OCI-LY3 (cell line): ENCODE data around the gene SRSF4.

Experiments
- H2AFZ ChIP-seq: fragments of 200-600, 300-600 bp; shearing (Covaris generic); 2 replicates; pipeline ENCODE4 v1.6.0; 2014; ENCODE audit warnings: antibody characterized with exemption, low read depth, low read length
- H3K27ac ChIP-seq: fragments of 200-600, 300-600 bp; sonication (generic); 2 replicates; pipeline ENCODE4 v1.5.1; 2014; ENCODE audit warnings: mild to moderate bottlenecking, low read length, moderate library complexity, mixed read lengths
- H3K27me3 ChIP-seq: fragments of 200-600, 300-600 bp; sonication (generic); 2 replicates; pipeline ENCODE4 v1.6.1; 2014; ENCODE audit warnings: low read depth, low read length, mixed read lengths
- H3K36me3 ChIP-seq: fragments of 200-600, 300-600 bp; sonication (generic); replicated peaks from 2 replicates; pipeline ENCODE3; 2014; ENCODE audit warnings: low read depth, low read length, mixed read lengths
- H3K4me1 ChIP-seq: fragments of 300-600, 200-600 bp; sonication (generic); 2 replicates; pipeline ENCODE4 v1.6.1; 2014; ENCODE audit warnings: low read length, mixed read lengths
- H3K4me2 ChIP-seq: fragments of 200-600, 300-600 bp; sonication (generic); 2 replicates; pipeline ENCODE4 v1.6.1; 2014; ENCODE audit warnings: low read length, mixed read lengths
- H3K4me3 ChIP-seq: fragments of 300-600, 200-600 bp; sonication (generic); 2 replicates; pipeline ENCODE4 v1.5.1; 2014; ENCODE audit warnings: antibody characterized with exemption, mild to moderate bottlenecking, low read length, moderate library complexity
- H3K79me2 ChIP-seq: fragments of 300-600, 200-600 bp; shearing (Covaris generic); 2 replicates; pipeline ENCODE4 v1.6.1; 2014; ENCODE audit warnings: mild to moderate bottlenecking, low read length, mixed read lengths
- H3K9ac ChIP-seq: fragments of 300-600, 200-600 bp; shearing (Covaris generic); 2 replicates; pipeline ENCODE4 v1.6.0; 2014; ENCODE audit warnings: mild to moderate bottlenecking, low read length, moderate library complexity
- H3K9me3 ChIP-seq: fragments of 200-600, 300-600 bp; shearing (Covaris generic); 2 replicates; pipeline ENCODE4 v1.6.1; 2014; ENCODE audit warnings: low read length, mixed read lengths; ENCODE audit not compliant: insufficient read depth
- H4K20me1 ChIP-seq: fragments of 200-600, 300-600 bp; sonication (generic); 2 replicates; pipeline ENCODE4 v1.6.1; 2016; ENCODE audit warnings: low read length, mixed read lengths; ENCODE audit not compliant: insufficient read depth
- EZH2phosphoT487 ChIP-seq: fragments of 200-600 bp; shearing (Covaris generic); IDR thresholded peaks from 2 replicates; pipeline ENCODE4 v1.6.1; 2018; ENCODE audit warnings: antibody characterized with exemption, mixed run types, low read depth
- TF ChIP-seq, protein P1 (sequence below): fragments of 200-600, 300-600 bp; sonication (generic); IDR thresholded peaks from 2 replicates; pipeline ENCODE4 v1.5.1; 2014; ENCODE audit warnings: antibody characterized with exemption, low read length, low read depth

The SRSF4 gene

DNA sequence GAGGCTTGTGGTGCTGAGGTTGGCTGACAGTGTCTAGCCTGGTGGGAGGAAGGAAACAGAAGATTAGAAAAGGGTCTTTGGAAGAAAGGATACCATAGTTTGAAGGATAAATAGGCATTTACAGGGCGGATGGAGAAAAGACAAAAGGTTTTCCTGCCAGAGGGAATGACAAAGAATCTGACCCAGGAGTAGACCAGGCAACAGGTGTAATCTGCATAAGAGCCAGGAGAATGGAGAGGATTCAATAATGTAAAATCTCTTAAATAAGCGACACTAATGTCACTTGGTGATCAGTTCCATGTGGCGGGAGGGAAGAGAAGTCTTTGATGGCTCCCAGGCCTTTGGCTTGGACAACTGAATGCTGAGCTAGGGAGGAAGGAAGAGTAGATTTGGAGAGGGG lies 39.6 kb upstream of the SRSF4 start:
- Histone ChIP-seq H3K9me3 (no peaks in the 10 kb centered on the region), H3K4me3 (no peak overlapping the region), H2AFZ (no peak overlapping the region), H3K4me1 (no peaks in the 10 kb centered on the region), H3K36me3 (no peaks in the 10 kb centered on the region), H3K27me3 (no peaks in the 10 kb centered on the region), H4K20me1 (no peaks in the 10 kb centered on the region), H3K79me2 (no peaks in the 10 kb centered on the region), H3K9ac (no peak overlapping the region), H3K27ac (no peak overlapping the region), H3K4me2 (no peak overlapping the region)
- TF ChIP-seq EZH2phosphoT487: no peak
- TF ChIP-seq, protein P1, sequence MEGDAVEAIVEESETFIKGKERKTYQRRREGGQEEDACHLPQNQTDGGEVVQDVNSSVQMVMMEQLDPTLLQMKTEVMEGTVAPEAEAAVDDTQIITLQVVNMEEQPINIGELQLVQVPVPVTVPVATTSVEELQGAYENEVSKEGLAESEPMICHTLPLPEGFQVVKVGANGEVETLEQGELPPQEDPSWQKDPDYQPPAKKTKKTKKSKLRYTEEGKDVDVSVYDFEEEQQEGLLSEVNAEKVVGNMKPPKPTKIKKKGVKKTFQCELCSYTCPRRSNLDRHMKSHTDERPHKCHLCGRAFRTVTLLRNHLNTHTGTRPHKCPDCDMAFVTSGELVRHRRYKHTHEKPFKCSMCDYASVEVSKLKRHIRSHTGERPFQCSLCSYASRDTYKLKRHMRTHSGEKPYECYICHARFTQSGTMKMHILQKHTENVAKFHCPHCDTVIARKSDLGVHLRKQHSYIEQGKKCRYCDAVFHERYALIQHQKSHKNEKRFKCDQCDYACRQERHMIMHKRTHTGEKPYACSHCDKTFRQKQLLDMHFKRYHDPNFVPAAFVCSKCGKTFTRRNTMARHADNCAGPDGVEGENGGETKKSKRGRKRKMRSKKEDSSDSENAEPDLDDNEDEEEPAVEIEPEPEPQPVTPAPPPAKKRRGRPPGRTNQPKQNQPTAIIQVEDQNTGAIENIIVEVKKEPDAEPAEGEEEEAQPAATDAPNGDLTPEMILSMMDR: no peak

DNA sequence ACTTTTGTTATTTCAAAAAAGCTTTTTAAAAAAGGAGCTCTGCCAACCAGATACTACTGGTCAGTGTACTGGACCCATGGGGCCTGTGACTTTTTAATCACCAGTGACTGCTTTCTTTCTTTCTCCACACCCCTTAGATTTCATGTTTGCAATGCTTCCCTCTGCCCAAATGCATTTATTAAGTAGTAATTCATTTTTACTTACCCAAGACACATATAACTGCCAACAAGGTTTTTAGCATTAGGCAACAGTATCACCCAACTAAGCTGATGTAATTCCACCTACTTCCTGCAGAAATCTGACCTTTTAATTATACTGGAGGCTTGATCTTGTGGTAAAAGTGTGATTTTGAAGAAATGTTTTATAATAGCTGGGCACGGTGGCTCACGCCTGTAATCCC lies 36.5 kb upstream of the SRSF4 start:
- H3K27ac ChIP-seq: no peak overlapping the region

DNA sequence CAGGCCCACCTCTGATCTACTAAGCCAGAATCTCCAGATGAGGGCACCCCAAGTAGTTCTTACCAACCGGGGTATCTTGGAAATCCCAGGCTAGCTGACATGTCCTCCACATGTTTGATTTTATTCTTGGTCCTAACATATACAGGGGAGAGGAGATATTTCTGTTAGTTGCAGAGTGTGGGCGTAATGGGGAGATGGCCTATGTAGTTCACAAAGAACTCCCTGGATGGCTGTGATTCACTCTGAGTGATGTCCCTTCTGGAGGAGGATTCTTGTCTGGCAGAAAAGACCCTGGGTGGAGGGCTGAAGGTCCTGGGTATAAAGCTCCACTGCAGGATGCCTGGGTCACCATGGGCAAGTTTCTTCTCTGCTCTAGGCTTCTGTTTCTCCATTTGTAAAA lies 35.9 kb upstream of the SRSF4 start:
- no peak overlapping the region for H3K27ac ChIP-seq
- no peak overlapping the region for H3K4me2 ChIP-seq
- H4K20me1 ChIP-seq: no peaks in the 10 kb centered on the region
- H3K4me3 ChIP-seq: no peak overlapping the region
- no peaks in the 10 kb centered on the region for H3K27me3 ChIP-seq
- H3K4me1 ChIP-seq: no peaks in the 10 kb centered on the region
- H3K79me2 ChIP-seq: no peaks in the 10 kb centered on the region
- H3K9ac ChIP-seq: no peak overlapping the region
- no peaks in the 10 kb centered on the region for H3K36me3 ChIP-seq
- TF ChIP-seq, protein P1: no peak
- TF ChIP-seq EZH2phosphoT487: no peak
- H3K9me3 ChIP-seq: no peaks in the 10 kb centered on the region
- no peak overlapping the region for H2AFZ ChIP-seq

More for the DNA sequence above, 36.5 kb upstream of the SRSF4 start:
- TF ChIP-seq, protein P1: no peak
- TF ChIP-seq EZH2phosphoT487: no peak
- Histone ChIP-seq H3K4me1 (no peaks in the 10 kb centered on the region), H3K79me2 (no peaks in the 10 kb centered on the region), H3K36me3 (no peaks in the 10 kb centered on the region), H3K4me2 (no peak overlapping the region), H3K4me3 (no peak overlapping the region), H4K20me1 (no peaks in the 10 kb centered on the region), H2AFZ (no peak overlapping the region), H3K9ac (no peak overlapping the region), H3K27me3 (no peaks in the 10 kb centered on the region), H3K9me3 (no peaks in the 10 kb centered on the region)

DNA sequence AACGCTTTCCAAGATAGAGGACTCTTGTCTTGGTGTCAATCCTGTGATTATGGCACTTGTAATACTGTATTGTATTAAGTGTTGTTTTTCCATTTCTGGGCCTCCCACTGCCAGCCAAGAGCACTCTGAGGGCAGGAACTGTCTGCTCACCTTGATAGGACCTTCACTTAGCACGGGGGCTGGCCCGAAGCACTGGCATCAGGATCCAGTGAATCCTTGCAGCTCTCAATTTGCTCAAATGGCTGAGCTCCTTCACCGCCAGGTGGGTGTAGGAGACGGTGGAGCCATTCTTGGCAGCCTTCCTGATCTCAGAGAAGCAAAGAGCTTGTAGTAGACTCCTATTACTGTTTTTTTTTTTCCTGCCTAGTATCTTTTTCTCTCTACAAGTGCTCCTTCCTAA lies 31.4 kb upstream of the SRSF4 start:
- no peak for TF ChIP-seq EZH2phosphoT487
- TF ChIP-seq, protein P1: no peak
- Histone ChIP-seq H3K9ac (no peak overlapping the region), H3K4me3 (no peak overlapping the region), H3K4me1 (peaks cover 17% of the 10 kb centered on the region), H3K4me2 (no peak overlapping the region), H3K9me3 (no peaks in the 10 kb centered on the region), H4K20me1 (no peaks in the 10 kb centered on the region), H3K79me2 (no peaks in the 10 kb centered on the region), H3K27me3 (no peaks in the 10 kb centered on the region), H2AFZ (no peak overlapping the region), H3K27ac (no peak overlapping the region), H3K36me3 (peaks cover 6% of the 10 kb centered on the region)
